ENCODE measurements around the gene MYOM1.

DNA sequence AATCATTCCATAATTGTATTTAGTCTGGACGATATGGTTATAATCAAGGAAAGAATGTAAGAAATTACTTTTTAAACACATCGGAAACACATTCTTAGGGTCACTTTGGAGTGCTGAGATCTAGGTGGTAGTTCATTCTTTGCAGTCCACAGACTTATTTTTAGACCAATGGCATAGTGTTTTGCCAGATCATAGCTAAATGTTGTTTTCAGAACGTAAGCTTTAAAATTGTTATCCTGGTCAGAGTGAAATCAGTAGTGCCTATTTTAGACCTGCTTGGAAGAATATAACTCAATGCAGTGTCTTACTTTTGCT lies 32.2 kb upstream of the MYOM1 start:
- TF ChIP-seq, protein P1, sequence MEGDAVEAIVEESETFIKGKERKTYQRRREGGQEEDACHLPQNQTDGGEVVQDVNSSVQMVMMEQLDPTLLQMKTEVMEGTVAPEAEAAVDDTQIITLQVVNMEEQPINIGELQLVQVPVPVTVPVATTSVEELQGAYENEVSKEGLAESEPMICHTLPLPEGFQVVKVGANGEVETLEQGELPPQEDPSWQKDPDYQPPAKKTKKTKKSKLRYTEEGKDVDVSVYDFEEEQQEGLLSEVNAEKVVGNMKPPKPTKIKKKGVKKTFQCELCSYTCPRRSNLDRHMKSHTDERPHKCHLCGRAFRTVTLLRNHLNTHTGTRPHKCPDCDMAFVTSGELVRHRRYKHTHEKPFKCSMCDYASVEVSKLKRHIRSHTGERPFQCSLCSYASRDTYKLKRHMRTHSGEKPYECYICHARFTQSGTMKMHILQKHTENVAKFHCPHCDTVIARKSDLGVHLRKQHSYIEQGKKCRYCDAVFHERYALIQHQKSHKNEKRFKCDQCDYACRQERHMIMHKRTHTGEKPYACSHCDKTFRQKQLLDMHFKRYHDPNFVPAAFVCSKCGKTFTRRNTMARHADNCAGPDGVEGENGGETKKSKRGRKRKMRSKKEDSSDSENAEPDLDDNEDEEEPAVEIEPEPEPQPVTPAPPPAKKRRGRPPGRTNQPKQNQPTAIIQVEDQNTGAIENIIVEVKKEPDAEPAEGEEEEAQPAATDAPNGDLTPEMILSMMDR (IDR thresholded peaks at IDR 0.05), result no peak
- TF ChIP-seq POLR2A (IDR thresholded peaks at IDR 0.05), result no peak
